ENCODE measurements around the gene PLEKHM3.

The PLEKHM3 gene

DNA sequence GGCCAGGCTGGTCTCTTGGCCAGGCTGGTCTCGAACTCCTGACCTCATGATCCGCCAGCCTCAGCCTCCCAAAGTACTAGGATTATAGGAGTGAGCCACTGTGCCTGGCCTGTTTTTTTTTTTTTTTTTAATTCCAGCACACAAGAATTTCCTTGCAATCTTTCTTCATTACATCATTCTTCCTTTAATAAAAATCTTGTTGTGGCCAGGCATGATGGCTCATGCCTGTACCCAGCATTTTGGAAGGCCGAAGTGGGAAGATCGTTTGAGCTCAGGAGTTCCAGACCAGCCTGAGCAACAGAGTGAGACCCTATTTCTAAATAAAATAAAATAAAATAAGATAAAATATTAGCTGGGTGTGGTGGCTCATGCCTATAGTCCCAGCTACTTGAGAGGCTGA lies 21.4 kb upstream of the PLEKHM3 start:
- Histone ChIP-seq H3K4me1 (ENCODE audit: control insufficient read depth, insufficient read depth, low read length) (no peaks in the 10 kb centered on the region), H3K4me3 (ENCODE audit: low read depth, low read length) (no peak overlapping the region), H3K9me3 (ENCODE audit: control insufficient read depth, insufficient read depth, low read depth, low read length) (no peaks in the 10 kb centered on the region), H3K27ac (ENCODE audit: extremely low read depth, low read depth, low read length) (no peak overlapping the region), H3K36me3 (ENCODE audit: control insufficient read depth in 2 of 2, insufficient read depth in 1 of 2, low read length in 2 of 2) (no peaks in the 10 kb centered on the region)
- POLR2A ChIA-PET = interaction anchor here (0.6 kb wide), 1 partner anchor 287 kb away, joined by 5 read pairs; no protein-coding TSS in a partner anchor
- CTCF ChIA-PET = no interaction called here
- TF ChIP-seq ZNF248 (tag by site-specific recombination; IDR thresholded peaks at IDR 0.05) = no peak
- no peak for TF ChIP-seq ZNF837 (tag by site-specific recombination; IDR thresholded peaks at IDR 0.05)

DNA sequence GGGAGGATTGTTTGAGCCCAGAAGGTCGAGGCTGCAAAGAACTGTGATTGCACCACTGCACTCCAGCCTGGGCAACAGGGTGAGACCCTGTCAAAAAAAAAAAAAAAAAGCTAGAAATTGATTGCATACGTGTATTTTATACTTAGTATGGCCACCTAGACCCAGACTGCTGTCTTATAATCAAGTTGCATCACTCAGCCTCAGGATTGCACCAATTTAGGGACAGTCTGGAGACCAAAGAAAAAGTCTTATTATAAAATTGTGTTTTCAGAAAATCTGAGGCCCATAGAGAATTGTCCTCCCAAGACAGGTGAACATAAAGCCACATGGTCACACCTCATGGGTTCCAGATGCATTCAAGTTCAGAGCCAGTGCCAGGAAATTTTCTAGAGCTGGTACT lies 17.1 kb upstream of the PLEKHM3 start:
- H3K4me3 ChIP-seq (ENCODE audit: low read depth, low read length) = no peak overlapping the region
- TF ChIP-seq SCRT1 (tag by site-specific recombination; IDR thresholded peaks at IDR 0.05; ENCODE audit: borderline replicate concordance) = no peak
- no peak for TF ChIP-seq ZNF248 (tag by site-specific recombination; IDR thresholded peaks at IDR 0.05)
- no peak for TF ChIP-seq ZNF433 (tag by site-specific recombination; IDR thresholded peaks at IDR 0.05; ENCODE audit: low read depth)
- no peak for TF ChIP-seq ZNF558 (tag by site-specific recombination; IDR thresholded peaks at IDR 0.05)
- TF ChIP-seq ZIC2 (tag by site-specific recombination; IDR thresholded peaks at IDR 0.05) = no peak
- TF ChIP-seq ZNF350 (tag by site-specific recombination; IDR thresholded peaks at IDR 0.05) = no peak
- TF ChIP-seq ZNF155 (tag by site-specific recombination; IDR thresholded peaks at IDR 0.05) = no peak
- TF ChIP-seq, protein P1, sequence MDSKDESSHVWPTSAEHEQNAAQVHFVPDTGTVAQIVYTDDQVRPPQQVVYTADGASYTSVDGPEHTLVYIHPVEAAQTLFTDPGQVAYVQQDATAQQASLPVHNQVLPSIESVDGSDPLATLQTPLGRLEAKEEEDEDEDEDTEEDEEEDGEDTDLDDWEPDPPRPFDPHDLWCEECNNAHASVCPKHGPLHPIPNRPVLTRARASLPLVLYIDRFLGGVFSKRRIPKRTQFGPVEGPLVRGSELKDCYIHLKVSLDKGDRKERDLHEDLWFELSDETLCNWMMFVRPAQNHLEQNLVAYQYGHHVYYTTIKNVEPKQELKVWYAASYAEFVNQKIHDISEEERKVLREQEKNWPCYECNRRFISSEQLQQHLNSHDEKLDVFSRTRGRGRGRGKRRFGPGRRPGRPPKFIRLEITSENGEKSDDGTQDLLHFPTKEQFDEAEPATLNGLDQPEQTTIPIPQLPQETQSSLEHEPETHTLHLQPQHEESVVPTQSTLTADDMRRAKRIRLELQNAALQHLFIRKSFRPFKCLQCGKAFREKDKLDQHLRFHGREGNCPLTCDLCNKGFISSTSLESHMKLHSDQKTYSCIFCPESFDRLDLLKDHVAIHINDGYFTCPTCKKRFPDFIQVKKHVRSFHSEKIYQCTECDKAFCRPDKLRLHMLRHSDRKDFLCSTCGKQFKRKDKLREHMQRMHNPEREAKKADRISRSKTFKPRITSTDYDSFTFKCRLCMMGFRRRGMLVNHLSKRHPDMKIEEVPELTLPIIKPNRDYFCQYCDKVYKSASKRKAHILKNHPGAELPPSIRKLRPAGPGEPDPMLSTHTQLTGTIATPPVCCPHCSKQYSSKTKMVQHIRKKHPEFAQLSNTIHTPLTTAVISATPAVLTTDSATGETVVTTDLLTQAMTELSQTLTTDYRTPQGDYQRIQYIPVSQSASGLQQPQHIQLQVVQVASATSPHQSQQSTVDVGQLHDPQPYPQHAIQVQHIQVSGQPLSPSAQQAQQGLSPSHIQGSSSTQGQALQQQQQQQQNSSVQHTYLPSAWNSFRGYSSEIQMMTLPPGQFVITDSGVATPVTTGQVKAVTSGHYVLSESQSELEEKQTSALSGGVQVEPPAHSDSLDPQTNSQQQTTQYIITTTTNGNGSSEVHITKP (tag by site-specific recombination; IDR thresholded peaks at IDR 0.05) = no peak
- no peak for TF ChIP-seq ZBTB7A (tag by site-specific recombination; IDR thresholded peaks at IDR 0.05; ENCODE audit: low read depth)
- no peak for TF ChIP-seq ZNF174 (tag by site-specific recombination; IDR thresholded peaks at IDR 0.05)
- TF ChIP-seq, protein P2, sequence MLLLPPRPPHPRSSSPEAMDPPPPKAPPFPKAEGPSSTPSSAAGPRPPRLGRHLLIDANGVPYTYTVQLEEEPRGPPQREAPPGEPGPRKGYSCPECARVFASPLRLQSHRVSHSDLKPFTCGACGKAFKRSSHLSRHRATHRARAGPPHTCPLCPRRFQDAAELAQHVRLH (tag by site-specific recombination; IDR thresholded peaks at IDR 0.05) = no peak
- no peak for TF ChIP-seq ZNF146 (tag by site-specific recombination; IDR thresholded peaks at IDR 0.05)
- TF ChIP-seq ZNF426 (tag by site-specific recombination; IDR thresholded peaks at IDR 0.05) = no peak
- TF ChIP-seq ZNF140 (tag by site-specific recombination; IDR thresholded peaks at IDR 0.05) = no peak
- no peak for TF ChIP-seq ZNF138 (tag by site-specific recombination; IDR thresholded peaks at IDR 0.05; ENCODE audit: borderline replicate concordance)
- no peak for TF ChIP-seq KLF8 (tag by site-specific recombination; IDR thresholded peaks at IDR 0.05)
- no peak for TF ChIP-seq ZNF223 (tag by site-specific recombination; IDR thresholded peaks at IDR 0.05)
- no peak for TF ChIP-seq KLF9 (tag by site-specific recombination; IDR thresholded peaks at IDR 0.05; ENCODE audit: low read depth)
- no peak for TF ChIP-seq ZNF654 (tag by site-specific recombination; IDR thresholded peaks at IDR 0.05; ENCODE audit: low read depth)
- no peaks in the 10 kb centered on the region for H3K4me1 ChIP-seq (ENCODE audit: control insufficient read depth, insufficient read depth, low read length)
- ChIA-PET CTCF (interaction anchor here (0.8 to 6.5 kb wide), 8 partner anchors 10 to 295 kb away, joined by 3 to 119 read pairs (median 16); no protein-coding TSS in a partner anchor), POLR2A (interaction anchor here (0.6 kb wide), 1 partner anchor 288 kb away, joined by 4 read pairs; no protein-coding TSS in a partner anchor)
- no peak overlapping the region for H3K27ac ChIP-seq (ENCODE audit: extremely low read depth, low read depth, low read length)
- no peaks in the 10 kb centered on the region for H3K9me3 ChIP-seq (ENCODE audit: control insufficient read depth, insufficient read depth, low read depth, low read length)
- H3K36me3 ChIP-seq (ENCODE audit: control insufficient read depth in 2 of 2, insufficient read depth in 1 of 2, low read length in 2 of 2) = no peaks in the 10 kb centered on the region
